ENCODE measurements around the gene CLMN. TPM values are rescaled to one million over a fixed set of nuclear protein-coding genes. Genes with fewer than 3 reads are reported as not detected.

Gene CLMN
- total and polyA plus RNA-seq, 9 of the 15 experiments (the other 6 are each of a cell fraction or from before 2014, with no cell fraction given), result 0.01 to 0.18 (median 0.07) TPM; not detected in 4

DNA sequence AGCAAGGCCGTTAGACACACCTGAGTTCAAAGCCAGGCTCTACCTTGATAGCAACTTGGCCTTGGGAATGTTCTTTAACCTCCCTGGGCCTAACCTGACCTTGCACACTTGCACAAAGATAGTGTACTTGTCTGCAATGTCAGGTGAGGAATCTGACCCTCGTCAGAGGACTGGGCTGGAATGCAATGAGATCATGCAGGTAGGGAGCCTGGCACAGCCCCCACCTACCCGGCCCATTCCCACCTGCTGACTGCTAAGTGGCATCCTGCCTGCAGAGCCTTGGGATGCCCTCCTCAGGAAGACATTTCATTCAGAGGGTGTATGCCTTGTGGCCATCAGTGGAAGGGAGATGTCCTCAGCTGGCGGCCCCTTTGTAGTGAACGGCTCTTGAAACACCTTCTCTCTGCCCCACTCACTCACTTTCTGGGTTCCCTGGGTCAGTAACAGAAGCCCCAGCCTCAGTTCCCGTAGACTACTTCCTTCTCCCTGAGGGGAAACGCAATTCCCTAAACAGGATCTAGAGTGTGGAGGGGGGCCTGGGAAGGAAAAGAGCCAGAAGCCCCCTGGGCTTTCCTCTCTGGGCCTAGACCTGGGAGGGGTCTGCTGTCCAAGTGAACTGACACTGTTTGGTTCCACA is 94.3 kb downstream of the CLMN start:
- Histone ChIP-seq H3K36me3 (ENCODE audit: control insufficient read depth, insufficient read depth, low read length) (no peaks in the 10 kb centered on the region), H4K20me1 (replicated peaks; ENCODE audit: control insufficient read depth, insufficient read depth, low read length) (no peaks in the 10 kb centered on the region), H3K9ac (ENCODE audit: insufficient read depth in 1 of 2, low read depth in 2 of 2, low read length in 2 of 2) (no peak overlapping the region), H3K27me3 (ENCODE audit: control insufficient read depth in 2 of 2, insufficient read depth in 2 of 2, low read length in 2 of 2) (peaks cover 15 to 47% of the 10 kb centered on the region in 2 experiments), H3K4me1 (replicated peaks in 1 of 2; ENCODE audit: control insufficient read depth in 2 of 2, insufficient read depth in 2 of 2, low read length in 2 of 2) (no peaks in the 10 kb centered on the region), H3K79me2 (ENCODE audit: control insufficient read depth, insufficient read depth, low read length) (no peaks in the 10 kb centered on the region), H3K9me3 (replicated peaks; ENCODE audit: control insufficient read depth, insufficient read depth, low read depth, low read length) (no peaks in the 10 kb centered on the region), H2AFZ (ENCODE audit: low read depth, low read length) (no peak overlapping the region), H3K27ac (ENCODE audit: extremely low read depth, low read depth, low read length) (no peak overlapping the region), H3K9me1 (ENCODE audit: control insufficient read depth, insufficient read depth, low read length) (no peaks in the 10 kb centered on the region), H3K4me3 (no peak overlapping the region), H3K4me2 (ENCODE audit: insufficient read depth, low read length) (no peak overlapping the region)
- intact Hi-C loops (cut with micrococcal nuclease), result loop anchor here (10.0 kb wide), 1 partner anchor 209 kb away; no protein-coding TSS in a partner anchor
- FAIRE-seq, result no peak
- 10% methylated on average over 6 of the region's 7 CpGs for WGBS (ENCODE audit: insufficient coverage, low coverage, missing lambda C conversion rate)
- BruUV-seq (replicated peaks), result no TSS peak
- no peak for TF ChIP-seq ZNF140 (CRISPR knock-in tag; IDR thresholded peaks at IDR 0.05)
- TF ChIP-seq ZNF79 (CRISPR knock-in tag; IDR thresholded peaks at IDR 0.05; ENCODE audit: low read depth), result no peak
- TF ChIP-seq L3MBTL2 (IDR thresholded peaks at IDR 0.05), result no peak
- no peak for TF ChIP-seq MCM3 (IDR thresholded peaks at IDR 0.05)
- TF ChIP-seq MYBL2 (IDR thresholded peaks at IDR 0.05; ENCODE audit: low read depth), result no peak
- no peak for TF ChIP-seq MYBL2 (CRISPR knock-in tag; IDR thresholded peaks at IDR 0.05; ENCODE audit: borderline replicate concordance)
- TF ChIP-seq ZNF695 (CRISPR knock-in tag; IDR thresholded peaks at IDR 0.05), result no peak
- no peak for TF ChIP-seq NRF1 (conservative IDR thresholded peaks at IDR 0.05 in 1 of 2, IDR thresholded peaks at IDR 0.05 in 1 of 2)
- no peak for TF ChIP-seq ZNF431 (CRISPR knock-in tag; IDR thresholded peaks at IDR 0.05)
- TF ChIP-seq ZSCAN32 (CRISPR knock-in tag; IDR thresholded peaks at IDR 0.05), result no peak
- no peak for TF ChIP-seq ZNF561 (CRISPR knock-in tag; conservative IDR thresholded peaks at IDR 0.05)
- TF ChIP-seq ZNF184 (CRISPR knock-in tag; IDR thresholded peaks at IDR 0.05), result no peak
- TF ChIP-seq ZNF133 (CRISPR knock-in tag; IDR thresholded peaks at IDR 0.05), result no peak
- TF ChIP-seq, protein P1, sequence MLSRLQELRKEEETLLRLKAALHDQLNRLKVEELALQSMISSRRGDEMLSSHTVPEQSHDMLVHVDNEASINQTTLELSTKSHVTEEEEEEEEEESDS (CRISPR knock-in tag; IDR thresholded peaks at IDR 0.05), result no peak
- no peak for TF ChIP-seq SAP30 (IDR thresholded peaks at IDR 0.05; ENCODE audit: borderline replicate concordance, insufficient read depth, low read depth, low read length, poor library complexity, severe bottlenecking)
- TF ChIP-seq SREBF2 (CRISPR knock-in tag; IDR thresholded peaks at IDR 0.05), result no peak
- TF ChIP-seq ZNF3 (CRISPR knock-in tag; IDR thresholded peaks at IDR 0.05), result no peak
- no peak for TF ChIP-seq GABPB2 (CRISPR knock-in tag; conservative IDR thresholded peaks at IDR 0.05)
- no peak for TF ChIP-seq PRDM10 (IDR thresholded peaks at IDR 0.05; ENCODE audit: partially characterized antibody)
- TF ChIP-seq NFIX (CRISPR knock-in tag; IDR thresholded peaks at IDR 0.05; ENCODE audit: low read depth), result no peak
- ChIA-PET POLR2A (no interaction called here), CTCF (ENCODE audit: low intra/inter-chr PET ratio) (no interaction called here)
- DNase-seq (ENCODE audit: extremely low read depth in 1 of 4, low spot score in 3 of 4), result no peak
- no peak for ATAC-seq
- in situ Hi-C loops (cut with MboI), result no loop called here

Data from K562 (cell line).